KMS-11 (cell line): ENCODE measurements around the gene GARIN1A.

Source experiments
- H2AFZ ChIP-seq: fragments of 200-600 bp; sonication (generic); 2 replicates; pipeline ENCODE4 v1.6.1; 2016; ENCODE audit warnings: antibody characterized with exemption, mixed run types, low read depth
- H3K27ac ChIP-seq: fragments of 200-600 bp; sonication (generic); 2 replicates; pipeline ENCODE4 v1.6.1; 2016; ENCODE audit warnings: mild to moderate bottlenecking, mixed run types
- H3K27me3 ChIP-seq: fragments of 200-600 bp; sonication (generic); 2 replicates; pipeline ENCODE4 v1.6.1; 2017; ENCODE audit warnings: mild to moderate bottlenecking, low read depth, mixed run types, moderate library complexity; ENCODE audit not compliant: insufficient read depth
- H3K36me3 ChIP-seq: fragments of 200-600 bp; sonication (generic); 2 replicates; pipeline ENCODE4 v1.6.1; 2017; ENCODE audit warnings: mild to moderate bottlenecking, mixed run types; ENCODE audit not compliant: insufficient read depth
- H3K4me1 ChIP-seq: fragments of 200-600 bp; sonication (generic); 2 replicates; pipeline ENCODE4 v1.6.1; 2016; ENCODE audit warnings: mild to moderate bottlenecking, low read depth, mixed run types; ENCODE audit not compliant: poor library complexity, severe bottlenecking
- H3K4me2 ChIP-seq: fragments of 200-600 bp; sonication (generic); 2 replicates; pipeline ENCODE4 v1.7.0; 2016; ENCODE audit warnings: mild to moderate bottlenecking, mixed run types
- H3K4me3 ChIP-seq: fragments of 200-600 bp; sonication (generic); IDR thresholded peaks from 2 replicates; pipeline ENCODE4 v1.6.1; 2017; ENCODE audit warnings: low read depth, low read length, mixed read lengths; ENCODE audit not compliant: insufficient read depth
- H3K79me2 ChIP-seq: fragments of 200-600 bp; sonication (generic); 2 replicates; pipeline ENCODE4 v1.6.1; 2016; ENCODE audit warnings: low read depth, mixed run types; ENCODE audit not compliant: insufficient read depth
- H3K9ac ChIP-seq: fragments of 200-600 bp; sonication (generic); 2 replicates; pipeline ENCODE4 v1.6.1; 2016; ENCODE audit warnings: mild to moderate bottlenecking, mixed run types
- H4K20me1 ChIP-seq: fragments of 200-600 bp; sonication (generic); 2 replicates; pipeline ENCODE4 v1.6.1; 2016; ENCODE audit warnings: mild to moderate bottlenecking, mixed run types; ENCODE audit not compliant: insufficient read depth
- CTCF ChIP-seq: fragments of 200-600 bp; sonication (generic); conservative IDR thresholded peaks from 2 replicates; pipeline ENCODE4 v1.6.1; 2017; ENCODE audit warnings: low read depth, mild to moderate bottlenecking, antibody characterized with exemption, low read length, moderate library complexity, mixed read lengths

GARIN1A gene

DNA sequence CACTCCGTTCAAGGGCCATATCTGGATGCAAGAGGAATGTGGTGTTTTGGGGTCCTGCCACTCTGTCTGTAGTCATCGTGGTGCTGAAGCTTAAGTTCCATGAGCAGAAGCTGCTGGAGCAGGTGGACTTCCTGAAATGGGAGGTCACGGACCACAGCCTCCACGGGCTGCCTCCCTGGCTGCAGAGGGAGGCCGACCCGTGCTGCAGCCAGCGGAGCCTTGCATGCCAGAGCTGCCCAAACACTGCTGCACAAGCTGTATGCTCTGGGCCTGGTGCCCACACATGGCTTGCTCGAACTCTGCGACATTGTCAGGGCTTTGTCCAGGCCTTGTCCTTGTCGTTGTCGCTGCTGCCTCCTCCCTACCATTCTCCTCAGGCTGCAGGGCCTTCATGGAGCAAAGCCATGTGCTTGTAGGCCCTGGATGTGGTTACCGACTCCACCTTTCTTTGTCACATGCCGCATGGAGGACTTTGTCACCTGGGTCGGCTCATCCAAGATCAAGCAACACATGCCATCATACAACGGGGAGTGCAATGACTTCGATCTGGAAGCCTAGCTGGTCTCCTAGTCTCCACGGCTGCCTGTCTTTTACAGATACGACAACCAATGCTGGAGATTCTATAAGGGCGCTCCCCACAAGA is 21.4 kb downstream of the GARIN1A start:
- no peak for TF ChIP-seq CTCF
- H2AFZ ChIP-seq, result no peak overlapping the region
- H3K4me3 ChIP-seq, result no peak overlapping the region

DNA sequence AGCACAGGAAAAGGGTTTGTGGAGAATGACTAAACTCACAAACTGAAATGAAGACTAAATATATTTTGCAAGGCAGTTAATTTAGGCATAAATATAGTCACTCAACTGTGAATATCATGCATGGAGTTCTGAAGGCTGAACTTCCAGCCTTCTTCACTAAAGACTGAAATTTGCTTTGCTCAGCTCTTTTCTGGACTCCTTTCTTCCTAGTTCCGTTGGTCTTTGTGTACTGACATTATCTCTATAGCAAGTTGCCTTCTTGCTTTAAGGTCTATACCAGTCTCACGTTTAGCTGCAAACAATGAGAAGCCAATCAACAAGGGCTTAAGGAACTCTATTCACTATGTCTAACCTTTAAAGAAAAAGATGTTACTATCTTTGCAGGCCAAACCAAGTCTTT is 22.6 kb downstream of the GARIN1A start:
- Histone ChIP-seq H3K4me2 (no peak overlapping the region), H3K27me3 (no peaks in the 10 kb centered on the region), H2AFZ (no peak overlapping the region), H4K20me1 (no peaks in the 10 kb centered on the region), H3K79me2 (no peaks in the 10 kb centered on the region), H3K27ac (no peak overlapping the region), H3K9ac (no peak overlapping the region), H3K4me3 (no peak overlapping the region), H3K36me3 (no peaks in the 10 kb centered on the region), H3K4me1 (no peaks in the 10 kb centered on the region)
- TF ChIP-seq CTCF, result no peak

More for the DNA sequence above, 21.4 kb downstream of the GARIN1A start:
- no peak overlapping the region for H3K9ac ChIP-seq
- H4K20me1 ChIP-seq, result no peaks in the 10 kb centered on the region
- H3K4me2 ChIP-seq, result no peak overlapping the region
- H3K79me2 ChIP-seq, result no peaks in the 10 kb centered on the region
- no peaks in the 10 kb centered on the region for H3K27me3 ChIP-seq
- H3K36me3 ChIP-seq, result no peaks in the 10 kb centered on the region
- H3K4me1 ChIP-seq, result no peaks in the 10 kb centered on the region
- H3K27ac ChIP-seq, result no peak overlapping the region

- Histone ChIP-seq H3K27ac (no peak overlapping the region), H3K27me3 (no peaks in the 10 kb centered on the region), H4K20me1 (no peaks in the 10 kb centered on the region), H3K36me3 (no peaks in the 10 kb centered on the region), H2AFZ (no peak overlapping the region), H3K4me2 (no peak overlapping the region), H3K4me3 (no peak overlapping the region), H3K79me2 (no peaks in the 10 kb centered on the region), H3K9ac (no peak overlapping the region), H3K4me1 (no peaks in the 10 kb centered on the region)
- no peak for TF ChIP-seq CTCF
Observed at GRCh38 chr7:128697302-128697905, 25.3 kb downstream of the GARIN1A start.

DNA sequence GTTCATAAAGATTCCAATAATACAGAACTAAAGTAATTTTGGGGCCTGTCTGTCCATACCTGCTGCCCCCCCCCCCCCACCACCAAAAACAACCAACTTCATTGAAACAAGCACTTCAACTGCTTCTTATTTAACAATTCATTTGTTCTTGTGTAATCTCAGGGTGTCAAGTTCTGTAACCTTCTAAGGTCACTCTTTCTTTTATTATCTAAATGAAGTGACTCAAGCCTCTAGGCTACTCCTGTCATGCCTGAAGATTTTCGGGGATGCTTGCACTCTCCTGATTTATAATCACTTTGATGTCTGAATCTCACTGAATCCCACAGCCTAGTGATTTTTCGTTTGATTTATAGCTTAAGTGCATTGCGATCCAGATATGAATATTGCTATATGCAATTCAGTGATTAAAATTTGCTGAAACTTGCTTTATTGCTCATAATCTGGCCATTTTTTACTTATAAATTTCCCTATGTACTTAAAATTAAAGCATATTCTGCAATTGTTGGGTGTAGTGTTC is 27.2 kb downstream of the GARIN1A start:
- H3K27ac ChIP-seq, result no peak overlapping the region
- no peak overlapping the region for H2AFZ ChIP-seq
- H3K79me2 ChIP-seq, result no peaks in the 10 kb centered on the region
- H3K27me3 ChIP-seq, result no peaks in the 10 kb centered on the region
- no peaks in the 10 kb centered on the region for H3K4me1 ChIP-seq
- H3K4me2 ChIP-seq, result no peak overlapping the region
- no peak overlapping the region for H3K9ac ChIP-seq
- no peaks in the 10 kb centered on the region for H4K20me1 ChIP-seq
- H3K4me3 ChIP-seq, result no peak overlapping the region
- no peaks in the 10 kb centered on the region for H3K36me3 ChIP-seq
- TF ChIP-seq CTCF, result no peak
